HG03108 (cell line): ENCODE results near the gene TNNI3K.

Experiments used
- ATAC-seq: cut with Tn5 transposase; IDR thresholded peaks from one replicate; pipeline ENCODE4 v1.9.1; 2021; ENCODE audit warnings: moderate library complexity; ENCODE audit not compliant: unreplicated experiment

Gene TNNI3K

GRCh38 chr1:74286414-74286813 is 51.2 kb downstream of the TNNI3K start:
- ATAC-seq, result no peak

GRCh38 chr1:74314438-74314837 is 79.3 kb downstream of the TNNI3K start:
- no peak for ATAC-seq

DNA sequence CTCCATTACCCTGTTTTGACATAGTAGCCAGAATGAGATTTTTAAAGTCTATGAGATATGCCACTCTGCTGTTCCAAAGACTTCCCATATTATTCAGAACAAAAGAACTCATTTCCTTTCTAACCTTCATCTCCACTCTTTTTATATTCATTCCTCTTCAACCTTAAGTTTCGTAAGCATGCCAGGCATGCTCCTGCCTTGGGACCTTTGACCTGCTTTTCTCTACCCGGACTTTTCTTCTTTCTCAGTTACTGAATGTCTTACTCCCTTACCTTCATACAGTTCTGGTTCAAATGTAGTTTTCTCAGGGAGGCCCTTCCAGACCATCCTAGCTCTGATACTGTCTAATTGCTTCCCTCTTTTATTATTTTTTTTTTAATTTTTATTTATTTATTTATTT is 81.1 kb downstream of the TNNI3K start:
- no peak for ATAC-seq

- ATAC-seq, result no peak
Observed at GRCh38 chr1:74317663-74318062, 82.5 kb downstream of the TNNI3K start.

DNA sequence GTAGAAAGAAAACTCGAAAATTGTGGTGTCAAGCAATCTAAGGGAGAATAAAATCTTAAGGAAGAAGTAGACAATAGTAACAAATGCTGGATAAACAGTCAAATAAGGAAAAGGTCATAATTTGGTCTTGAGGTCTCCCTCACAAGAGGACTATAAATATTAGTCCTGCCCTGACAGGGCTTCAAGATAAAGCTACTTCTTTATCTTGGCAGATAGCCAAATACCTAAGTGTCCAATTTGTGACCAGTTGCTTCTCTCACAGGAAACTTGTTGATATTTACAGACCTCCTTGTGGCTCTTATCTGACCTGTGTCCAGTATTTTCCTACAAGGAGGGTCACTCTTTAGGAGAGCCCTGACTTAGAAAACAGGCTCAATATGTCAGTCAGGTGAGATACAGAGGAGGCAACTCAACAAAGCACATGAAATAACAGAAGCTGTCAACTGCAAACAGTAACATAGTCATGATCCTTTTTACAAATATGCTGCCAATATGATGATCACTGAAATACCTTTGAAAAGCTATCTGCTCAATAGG is 88.8 kb downstream of the TNNI3K start:
- no peak for ATAC-seq

DNA sequence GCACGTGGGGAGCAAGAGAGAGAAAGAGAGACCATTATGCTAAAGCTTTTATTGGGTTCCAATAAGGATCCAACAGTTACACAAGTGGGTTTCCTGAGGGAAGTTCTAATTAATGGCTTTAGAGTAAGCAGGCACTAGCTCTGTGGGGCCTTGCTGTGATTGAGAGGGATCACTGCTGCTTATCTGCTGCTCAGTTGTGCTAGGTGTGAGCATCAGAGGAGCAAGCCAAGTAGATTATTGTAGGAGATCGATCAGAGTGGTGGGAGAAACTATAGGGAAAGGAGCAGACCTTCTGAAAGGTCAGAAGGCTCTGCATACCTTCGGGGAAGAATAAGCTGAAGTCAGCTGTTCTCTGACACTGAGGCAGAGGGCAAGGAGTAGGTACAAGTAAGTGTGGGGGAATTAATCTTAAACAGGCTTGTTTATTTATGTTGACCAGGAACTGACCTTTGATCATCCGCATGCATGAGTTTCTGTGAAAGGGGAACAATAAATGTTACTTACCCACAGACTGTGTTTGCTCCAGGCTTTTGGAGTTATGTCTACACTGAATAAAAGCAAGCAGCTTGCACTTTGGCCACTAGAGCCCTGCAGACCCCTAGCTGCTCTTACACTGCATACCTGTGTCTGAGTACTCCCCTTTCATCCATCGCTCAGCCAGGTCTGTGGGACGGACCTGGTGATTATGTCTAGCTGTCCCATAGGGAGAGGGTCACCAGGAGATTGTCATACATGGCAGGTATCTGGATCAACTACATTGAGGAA is 89.7 kb downstream of the TNNI3K start:
- ATAC-seq, result no peak

DNA sequence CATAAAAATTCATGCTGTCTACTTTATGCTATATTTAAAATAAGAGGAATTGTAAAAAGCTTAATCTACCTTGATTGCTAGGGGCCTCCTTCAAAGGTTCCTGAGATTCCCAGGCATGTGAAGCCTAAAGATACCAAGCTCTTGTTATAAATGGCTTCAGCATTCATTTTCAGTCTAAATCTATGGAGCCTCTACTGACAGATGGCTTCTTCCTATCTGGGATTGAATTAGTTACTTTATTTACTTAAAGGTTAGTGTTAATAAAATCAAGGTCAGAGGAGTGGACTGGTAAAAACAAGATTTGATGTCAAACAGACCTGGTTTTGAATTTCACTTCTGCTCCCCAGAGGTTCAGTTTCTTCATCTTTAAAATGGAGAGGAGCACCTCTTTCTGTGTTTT is 93.7 kb downstream of the TNNI3K start:
- ATAC-seq, result no peak

- ATAC-seq, result no peak
Observed at GRCh38 chr1:74333244-74333643, 98.1 kb downstream of the TNNI3K start.

DNA sequence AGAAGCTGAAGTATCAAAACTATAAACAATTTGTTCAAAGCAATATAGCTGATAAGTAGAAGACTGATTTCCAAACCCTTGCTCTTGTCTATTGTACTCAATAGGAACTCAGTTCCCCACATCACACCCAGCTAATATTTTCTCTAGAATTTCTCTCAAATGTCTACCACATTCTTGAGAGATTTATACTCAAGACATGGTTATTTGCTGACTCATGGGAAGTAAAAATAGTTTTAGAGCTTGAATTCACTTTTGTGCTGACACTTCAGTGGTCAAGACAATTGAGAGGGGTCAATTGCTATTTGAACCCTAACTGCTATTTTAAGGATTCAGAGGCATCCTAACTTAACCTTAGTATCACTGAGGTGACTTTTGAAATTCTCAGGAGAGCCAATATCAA is 99.0 kb downstream of the TNNI3K start:
- ATAC-seq, result no peak

DNA sequence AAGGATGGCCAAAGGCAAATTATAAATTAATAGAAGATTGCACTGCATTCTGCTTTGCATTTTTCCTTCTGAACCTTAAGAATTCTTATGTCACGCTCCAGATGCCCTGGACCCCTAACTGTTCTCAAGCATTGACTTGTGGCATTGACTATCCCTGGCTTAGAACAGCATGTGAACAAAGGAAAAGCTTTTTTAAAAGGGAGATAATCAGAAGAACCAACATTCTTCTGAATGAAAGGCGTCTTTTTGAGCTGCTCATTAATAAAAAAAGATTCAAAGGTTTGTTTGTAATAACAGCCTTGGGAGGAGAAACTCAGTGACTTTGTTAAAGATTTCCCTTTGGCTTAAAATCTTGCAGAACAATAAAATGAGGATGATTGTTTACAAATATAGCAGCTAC is 105.5 kb downstream of the TNNI3K start:
- ATAC-seq, result no peak

- ATAC-seq, result no peak
Observed at GRCh38 chr1:74341702-74342339, 106.6 kb downstream of the TNNI3K start.

DNA sequence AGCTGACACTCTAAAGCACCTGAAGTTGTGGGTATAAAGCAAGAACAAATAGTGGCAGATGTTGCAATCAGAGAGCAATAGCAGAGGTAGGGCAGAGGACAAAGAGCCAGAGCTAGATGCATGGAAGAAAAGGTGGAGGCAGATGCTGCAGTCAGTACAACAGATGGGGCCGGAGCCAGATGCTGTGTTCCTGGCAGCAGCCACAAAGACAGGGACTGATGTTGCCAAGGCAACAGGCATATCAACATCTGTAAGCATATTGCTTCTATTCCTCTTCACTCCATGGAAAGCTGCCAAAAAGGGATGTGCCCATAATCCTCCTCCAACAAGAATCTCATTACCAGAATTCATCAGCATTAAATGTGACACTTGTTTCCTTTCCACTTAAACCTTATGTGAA is 108.0 kb downstream of the TNNI3K start:
- ATAC-seq, result no peak

- no peak for ATAC-seq
Observed at GRCh38 chr1:74344387-74344786, 109.2 kb downstream of the TNNI3K start.

GRCh38 chr1:74356493-74356892 is 121.3 kb downstream of the TNNI3K start:
- no peak for ATAC-seq

GRCh38 chr1:74357150-74357549 is 122.0 kb downstream of the TNNI3K start:
- no peak for ATAC-seq

DNA sequence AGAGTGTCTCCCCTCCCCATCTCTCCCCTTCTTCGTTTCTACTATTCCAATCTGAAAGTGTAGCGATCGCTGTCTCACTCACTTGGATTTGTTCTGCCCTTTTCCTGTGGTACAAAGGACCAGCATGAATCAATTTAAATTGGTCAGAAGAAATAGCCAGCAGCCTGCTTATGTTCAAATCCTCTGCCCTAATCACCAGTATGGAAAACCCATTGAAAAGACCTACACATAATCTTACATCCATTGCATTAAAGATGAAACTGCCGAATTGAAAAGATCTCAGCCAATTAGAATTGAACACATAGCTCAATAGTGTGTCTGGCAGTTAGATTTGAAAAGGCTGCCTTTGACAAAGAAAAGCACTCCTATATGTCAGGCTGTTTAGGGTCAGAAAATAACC is 122.6 kb downstream of the TNNI3K start:
- no peak for ATAC-seq

GRCh38 chr1:74362691-74363090 is 127.5 kb downstream of the TNNI3K start:
- no peak for ATAC-seq

DNA sequence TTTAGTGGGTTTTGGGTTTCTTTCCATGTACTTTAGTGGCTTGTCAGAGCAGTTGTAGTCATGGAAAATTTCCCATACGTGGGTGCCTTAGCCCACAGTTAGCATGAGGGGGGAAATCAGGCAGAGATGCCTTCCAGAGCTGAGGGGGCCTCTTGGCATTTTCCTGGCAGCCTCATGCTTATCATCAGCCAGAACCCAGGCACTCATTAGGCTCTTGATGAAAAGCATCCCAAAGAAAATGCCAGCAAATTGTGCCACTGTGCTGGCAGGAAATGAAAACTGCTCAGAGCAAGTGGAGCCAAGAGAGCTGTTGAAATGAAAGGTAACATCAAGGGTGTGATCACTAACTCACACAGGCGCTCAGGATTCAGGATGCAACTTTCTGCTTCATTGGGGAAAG is 128.0 kb downstream of the TNNI3K start:
- ATAC-seq, result no peak

DNA sequence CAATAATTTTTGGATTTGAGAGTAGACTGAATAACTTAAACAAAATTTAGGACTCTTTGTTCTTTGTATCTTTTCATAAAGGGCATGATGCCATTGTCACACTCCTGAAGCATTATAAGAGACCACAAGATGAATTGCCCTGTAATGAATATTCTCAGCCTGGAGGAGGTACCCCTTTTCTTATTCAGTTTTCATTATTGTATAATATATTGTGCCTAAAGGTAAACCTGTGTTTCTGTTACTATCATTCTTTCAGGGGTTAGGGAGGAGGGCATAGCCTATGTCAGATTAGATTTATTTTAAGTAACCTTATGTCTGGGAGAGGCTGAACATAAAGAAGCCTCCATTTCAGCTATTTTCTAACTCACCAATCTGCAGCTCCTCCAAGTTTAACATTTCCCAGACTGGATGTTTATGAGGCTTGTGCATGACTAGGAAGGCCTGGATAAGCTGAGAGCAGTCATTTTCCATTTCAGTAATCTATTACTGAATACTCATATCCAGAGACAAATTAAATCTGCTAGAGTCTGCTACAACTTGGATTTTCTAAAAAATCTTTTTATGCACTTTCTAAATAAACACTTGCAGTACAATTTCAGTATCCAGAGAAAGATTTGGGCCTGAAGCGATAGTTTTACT is 132.1 kb downstream of the TNNI3K start:
- no peak for ATAC-seq

GRCh38 chr1:74368335-74368734 is 133.1 kb downstream of the TNNI3K start:
- ATAC-seq, result no peak

- ATAC-seq, result no peak
Observed at GRCh38 chr1:74375376-74375775, 140.2 kb downstream of the TNNI3K start.

- no peak for ATAC-seq
Observed at GRCh38 chr1:74380252-74380651, 145.1 kb downstream of the TNNI3K start.
